DND-41 (cell line): Measurements from ENCODE around the gene CREB3L2.
A peak's percentile ranks its signal among the peaks of the same experiment; 100 is the strongest.

Source experiments
- EZH2 ChIP-seq: IDR thresholded peaks from 3 replicates; pipeline ENCODE4 v1.6.1; 2012; ENCODE audit warnings: borderline replicate concordance, low read depth, mild to moderate bottlenecking, moderate library complexity, low read length, inconsistent platforms; ENCODE audit not compliant: severe bottlenecking
- TF ChIP-seq, protein P1 (sequence below): IDR thresholded peaks from 2 replicates; pipeline ENCODE4 v1.5.1; 2012; ENCODE audit warnings: borderline replicate concordance, low read length, moderate library complexity, mild to moderate bottlenecking; ENCODE audit not compliant: poor library complexity, severe bottlenecking; ENCODE audit errors: extremely low read depth

DNA sequence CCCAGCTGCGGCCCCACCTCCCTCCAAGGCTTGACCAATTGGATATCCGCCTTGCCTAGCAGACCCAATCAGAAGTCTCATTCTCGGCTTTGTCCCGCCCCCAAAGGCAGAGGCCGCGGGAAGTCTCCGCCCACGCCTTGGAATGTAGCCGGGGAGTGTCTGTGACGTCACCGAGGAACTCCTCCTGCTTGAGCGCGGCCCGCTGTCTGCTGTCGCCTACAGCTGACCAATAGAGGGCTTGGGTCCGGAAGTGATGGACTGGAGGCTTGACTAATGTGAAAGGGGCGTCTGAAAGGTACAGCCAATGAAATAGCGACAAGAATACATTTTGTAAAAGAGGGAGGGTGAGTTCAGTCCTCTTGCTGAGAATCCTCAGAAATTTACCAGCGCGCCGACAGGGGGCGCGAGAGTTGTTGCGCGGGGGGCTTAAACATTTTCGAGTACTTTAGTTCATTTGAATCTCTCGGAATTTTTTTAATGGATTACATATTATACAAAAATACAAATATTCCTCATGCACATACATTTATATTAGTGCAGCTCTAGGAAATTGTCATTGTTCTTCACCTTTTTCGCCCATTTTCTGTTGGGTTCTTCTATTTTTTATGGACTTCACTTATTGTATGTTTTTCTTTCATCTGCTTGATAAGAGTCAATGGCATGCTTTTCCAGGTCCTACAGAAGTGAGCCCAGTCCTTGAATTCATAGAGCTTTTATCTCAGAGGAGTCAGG, 376 bp upstream of the CREB3L2 start:
- TF ChIP-seq, protein P1, sequence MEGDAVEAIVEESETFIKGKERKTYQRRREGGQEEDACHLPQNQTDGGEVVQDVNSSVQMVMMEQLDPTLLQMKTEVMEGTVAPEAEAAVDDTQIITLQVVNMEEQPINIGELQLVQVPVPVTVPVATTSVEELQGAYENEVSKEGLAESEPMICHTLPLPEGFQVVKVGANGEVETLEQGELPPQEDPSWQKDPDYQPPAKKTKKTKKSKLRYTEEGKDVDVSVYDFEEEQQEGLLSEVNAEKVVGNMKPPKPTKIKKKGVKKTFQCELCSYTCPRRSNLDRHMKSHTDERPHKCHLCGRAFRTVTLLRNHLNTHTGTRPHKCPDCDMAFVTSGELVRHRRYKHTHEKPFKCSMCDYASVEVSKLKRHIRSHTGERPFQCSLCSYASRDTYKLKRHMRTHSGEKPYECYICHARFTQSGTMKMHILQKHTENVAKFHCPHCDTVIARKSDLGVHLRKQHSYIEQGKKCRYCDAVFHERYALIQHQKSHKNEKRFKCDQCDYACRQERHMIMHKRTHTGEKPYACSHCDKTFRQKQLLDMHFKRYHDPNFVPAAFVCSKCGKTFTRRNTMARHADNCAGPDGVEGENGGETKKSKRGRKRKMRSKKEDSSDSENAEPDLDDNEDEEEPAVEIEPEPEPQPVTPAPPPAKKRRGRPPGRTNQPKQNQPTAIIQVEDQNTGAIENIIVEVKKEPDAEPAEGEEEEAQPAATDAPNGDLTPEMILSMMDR, result peak; percentile 86
- no peak for TF ChIP-seq EZH2
